Chondrocyte (in vitro differentiated cells): ENCODE data around the gene IRF2BP1. TPM values are rescaled to one million over a fixed set of nuclear protein-coding genes. Genes with fewer than 3 reads are reported as not detected.
A peak's percentile ranks its signal among the peaks of the same experiment; 100 is the strongest.

Experiments
- DNase-seq: peaks from one replicate; pipeline ENCODE4 v3.0.0; 2021; ENCODE audit warnings: mixed read lengths, low spot score
- H3K27ac Mint-ChIP-seq: one replicate; pipeline ENCODE4 v1.8.0; 2021; ENCODE audit warnings: mild to moderate bottlenecking, moderate library complexity, mixed read lengths; ENCODE audit not compliant: unreplicated experiment
- H3K27me3 Mint-ChIP-seq: 2 replicates; pipeline ENCODE4 v1.8.0; 2021; ENCODE audit warnings: low read depth, mixed read lengths
- H3K36me3 Mint-ChIP-seq: 2 replicates; pipeline ENCODE4 v1.8.0; 2021; ENCODE audit warnings: low read depth, mixed read lengths
- H3K4me1 Mint-ChIP-seq: 2 replicates; pipeline ENCODE4 v1.8.0; 2021; ENCODE audit warnings: low read depth, mild to moderate bottlenecking, mixed read lengths
- H3K4me3 Mint-ChIP-seq: one replicate; pipeline ENCODE4 v1.8.0; 2021; ENCODE audit warnings: mild to moderate bottlenecking, moderate library complexity, mixed read lengths; ENCODE audit not compliant: unreplicated experiment
- H3K9me3 Mint-ChIP-seq: 2 replicates; pipeline ENCODE4 v1.8.0; 2021; ENCODE audit warnings: low read depth, mixed read lengths
- CTCF ChIP-seq: fragments of 200-600 bp; sonication (generic); IDR thresholded peaks from 2 replicates; pipeline ENCODE4 v1.5.0; 2021; ENCODE audit warnings: antibody characterized with exemption, mild to moderate bottlenecking, moderate library complexity
- total RNA-seq: library from RNA; stranded (reverse); gene quantifications from 3 replicates; pipeline ENCODE4 v1.2.1, GENCODE V29; 2021

The IRF2BP1 gene
- total RNA-seq, 1 donor from 2014 or later, result 30.5 TPM

- H3K27me3 Mint-ChIP-seq, result peaks cover 21% of the 10 kb centered on the region
- H3K36me3 Mint-ChIP-seq, result peaks cover 11% of the 10 kb centered on the region
- H3K4me3 Mint-ChIP-seq, result no peak overlapping the region
- DNase-seq, result no peak
- H3K27ac Mint-ChIP-seq, result peak overlapping the region; percentile 54
- H3K9me3 Mint-ChIP-seq, result no peaks in the 10 kb centered on the region
- TF ChIP-seq CTCF, result no peak
- H3K4me1 Mint-ChIP-seq, result peaks cover 23% of the 10 kb centered on the region
These were observed 25.3 kb downstream of the IRF2BP1 start for GRCh38 chr19:45860359-45861259.

- Mint-ChIP-seq H3K27ac (no peak overlapping the region), H3K27me3 (no peaks in the 10 kb centered on the region), H3K9me3 (no peaks in the 10 kb centered on the region), H3K4me1 (no peaks in the 10 kb centered on the region), H3K36me3 (peaks cover 22% of the 10 kb centered on the region), H3K4me3 (no peak overlapping the region)
- DNase-seq, result no peak
- no peak for TF ChIP-seq CTCF
These were observed 31.7 kb downstream of the IRF2BP1 start for GRCh38 chr19:45854167-45854778.

- Mint-ChIP-seq H3K4me3 (no peak overlapping the region), H3K27me3 (no peaks in the 10 kb centered on the region), H3K27ac (no peak overlapping the region), H3K36me3 (peaks cover 21% of the 10 kb centered on the region), H3K4me1 (no peaks in the 10 kb centered on the region), H3K9me3 (no peaks in the 10 kb centered on the region)
- TF ChIP-seq CTCF, result no peak
- no peak for DNase-seq
These were observed 33.0 kb downstream of the IRF2BP1 start for GRCh38 chr19:45852983-45853382.

GRCh38 chr19:45852145-45852750 is 33.7 kb downstream of the IRF2BP1 start:
- Mint-ChIP-seq H3K27ac (no peak overlapping the region), H3K4me3 (no peak overlapping the region), H3K27me3 (no peaks in the 10 kb centered on the region), H3K9me3 (no peaks in the 10 kb centered on the region), H3K4me1 (no peaks in the 10 kb centered on the region), H3K36me3 (peaks cover 27% of the 10 kb centered on the region)
- no peak for DNase-seq
- TF ChIP-seq CTCF, result no peak

- H3K4me3 Mint-ChIP-seq, result no peak overlapping the region
- DNase-seq, result no peak
- H3K27me3 Mint-ChIP-seq, result no peaks in the 10 kb centered on the region
- H3K9me3 Mint-ChIP-seq, result no peaks in the 10 kb centered on the region
- no peaks in the 10 kb centered on the region for H3K4me1 Mint-ChIP-seq
- peak; percentile 62 for TF ChIP-seq CTCF
- peaks cover 39% of the 10 kb centered on the region for H3K36me3 Mint-ChIP-seq
- no peak overlapping the region for H3K27ac Mint-ChIP-seq
These were observed 37.0 kb downstream of the IRF2BP1 start for GRCh38 chr19:45848922-45849321.
